Breast epithelium (tissue), 4 donors: ENCODE results near the gene DDIT3. TPM values are rescaled to one million over a fixed set of nuclear protein-coding genes. Genes with fewer than 3 reads are reported as not detected.
"Not testable (repeated sequence)": the region's sequence is repeated elsewhere in the genome, so short reads cannot be mapped to it uniquely, and the experiment has no call there.

ENCODE experiments used
- DNase-seq, 2 donors: peaks; one replicate each; pipeline ENCODE4 v3.0.0-alpha.2; 2019; ENCODE audit warnings: low spot score in 2 of 2
- H3K27ac ChIP-seq, 2 donors: fragments of 200-600 bp; sonication (generic) in 1 of 2; one replicate each; pipeline ENCODE4 v1.5.1; 2016 to 2019; ENCODE audit warnings: mild to moderate bottlenecking in 1 of 2
- H3K27me3 ChIP-seq, 2 donors: fragments of 200-600 bp; sonication (generic) in 1 of 2; one replicate each; pipeline versions ENCODE4 v1.5.1 to v1.6.0; 2017 to 2019; ENCODE audit warnings: control low read depth in 1 of 2, mild to moderate bottlenecking in 1 of 2
- H3K36me3 ChIP-seq: fragments of 200-600 bp; one replicate; pipeline ENCODE4 v1.5.1; 2019
- H3K4me1 ChIP-seq, 2 donors: fragments of 200-600 bp; sonication (generic); one replicate each; pipeline ENCODE4 v1.5.1; 2016 to 2019; ENCODE audit warnings: control low read depth in 1 of 2
- H3K4me3 ChIP-seq, 3 donors: fragments of 200-600 bp; sonication (generic); 1 replicate in 2 of 3; 2 replicates in 1 of 3; pipeline ENCODE4 v1.5.1; 2016 to 2019; ENCODE audit warnings: mild to moderate bottlenecking in 3 of 3, moderate library complexity in 2 of 3
- H3K9me3 ChIP-seq, 2 donors: fragments of 200-600 bp; sonication (generic) in 1 of 2; one replicate each; pipeline ENCODE4 v1.5.1; 2016 to 2019; ENCODE audit warnings: control low read depth in 1 of 2
- CTCF ChIP-seq, 3 donors: fragments of 450-650 bp; IDR thresholded peaks; one replicate each; pipeline ENCODE4 v1.5.1; 2016 to 2017; ENCODE audit warnings: antibody characterized with exemption in 3 of 3, mild to moderate bottlenecking in 3 of 3, moderate library complexity in 3 of 3
- POLR2A ChIP-seq: fragments of 450-650 bp; IDR thresholded peaks from one replicate; pipeline ENCODE4 v1.6.1; 2016; ENCODE audit warnings: antibody characterized with exemption, mild to moderate bottlenecking, moderate library complexity
- POLR2AphosphoS5 ChIP-seq, 3 donors: sonication (generic); formaldehyde crosslinking; IDR thresholded peaks; one replicate each; pipeline ENCODE4 v1.6.1; 2017; ENCODE audit warnings: antibody characterized with exemption in 3 of 3
- intact Hi-C: fragments of 100-400 bp; cut with DNase I; formaldehyde crosslinking; loops from one replicate; pipeline ENCODE4 v1.15.1; 2023; ENCODE audit warnings: low total_unique reads
- total RNA-seq, 3 donors: library from RNA; depleted of rRNA; stranded (reverse); fragments of >200 nt; gene quantifications; one replicate each; pipeline ENCODE4 v1.1.0, GENCODE V29; 2016

DDIT3 gene, protein sequence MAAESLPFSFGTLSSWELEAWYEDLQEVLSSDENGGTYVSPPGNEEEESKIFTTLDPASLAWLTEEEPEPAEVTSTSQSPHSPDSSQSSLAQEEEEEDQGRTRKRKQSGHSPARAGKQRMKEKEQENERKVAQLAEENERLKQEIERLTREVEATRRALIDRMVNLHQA
- total RNA-seq, result 10 to 100 TPM; 39.0 to 58.4 (median 51.2) TPM

DNA sequence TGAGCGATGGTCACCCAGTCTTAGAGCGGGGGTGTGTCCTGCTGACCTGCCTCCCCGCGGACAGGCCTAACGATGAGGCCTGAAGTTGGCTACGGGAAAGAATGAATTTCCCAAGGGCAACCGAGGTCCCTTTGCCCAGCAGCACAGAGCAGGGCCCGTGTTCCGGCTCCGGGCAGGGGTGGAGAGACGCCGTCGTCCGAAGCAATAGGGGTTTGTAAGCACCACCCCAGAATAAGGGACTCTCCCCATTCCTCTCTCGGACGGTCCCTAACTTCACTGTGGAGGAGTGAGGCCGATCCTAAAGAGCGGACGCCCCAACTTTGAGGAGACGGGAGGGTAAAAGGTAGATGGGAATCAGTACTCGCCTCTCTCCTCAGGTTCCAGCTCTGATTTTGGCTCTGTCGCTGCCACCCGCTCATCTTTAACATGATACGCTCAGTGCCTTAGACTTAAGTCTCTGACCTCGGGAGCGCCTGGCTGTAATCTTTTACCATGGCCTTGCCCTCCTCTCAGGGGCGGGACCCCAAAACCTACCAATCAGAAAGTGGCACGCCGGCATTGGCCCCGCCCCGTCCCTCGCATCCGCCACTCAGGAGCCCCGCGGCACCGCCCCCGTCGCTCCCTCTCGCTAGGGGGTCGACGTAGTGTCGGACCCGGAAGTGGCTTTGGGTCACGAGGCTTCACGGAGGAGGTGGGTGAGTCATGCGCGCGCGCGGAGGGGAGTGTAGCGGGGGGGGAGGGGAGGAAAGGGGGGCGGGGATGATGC lies at the start of gene DDIT3:
DDIT3 (minus strand) TSS at position 462 of the 766 bp plus-strand sequence. CDS start 3,108 bp downstream, outside the sequence.
- TF ChIP-seq CTCF (IDR thresholded peaks at IDR 0.05) (no peak), POLR2A (peak; percentile 98), POLR2AphosphoS5 (IDR thresholded peaks at IDR 0.05) (peak; percentile 99 to 100 (median 99))
- peak; percentile 100 for DNase-seq
- no peaks in the 10 kb centered on the region for H3K9me3 ChIP-seq
- H3K27ac ChIP-seq, result peak within 1 kb of the TSS; percentile 99 to 100
- peaks cover 13 to 41% of the 10 kb centered on the region in 2 donors for H3K4me1 ChIP-seq
- H3K4me3 ChIP-seq, result peak within 1 kb of the TSS; percentile 84 to 97 (median 93)
- no peaks in the 10 kb centered on the region for H3K27me3 ChIP-seq
- peaks cover under 1% of the 10 kb centered on the region for H3K36me3 ChIP-seq
- intact Hi-C loops, result loop anchor here (5.0 kb wide), 1 partner anchor 433 kb away; the partner anchor contains the start of gene NAB2

- H3K36me3 ChIP-seq, result no peaks in the 10 kb centered on the region
- intact Hi-C loops, result no loop called here
- H3K9me3 ChIP-seq, result no peaks in the 10 kb centered on the region
- TF ChIP-seq POLR2AphosphoS5 (IDR thresholded peaks at IDR 0.05) (no peak), POLR2A (no peak), CTCF (IDR thresholded peaks at IDR 0.05) (no peak)
- no peak overlapping the region for H3K4me3 ChIP-seq
- no peak for DNase-seq
- no peaks in the 10 kb centered on the region for H3K4me1 ChIP-seq
- H3K27ac ChIP-seq, result no peak overlapping the region
- no peaks in the 10 kb centered on the region for H3K27me3 ChIP-seq
These were observed 49.5 kb upstream of the DDIT3 start for GRCh38 chr12:57569858-57570257.

GRCh38 chr12:57568838-57569237 lies 48.5 kb upstream of the DDIT3 start:
- no peaks in the 10 kb centered on the region for H3K36me3 ChIP-seq
- no peaks in the 10 kb centered on the region for H3K9me3 ChIP-seq
- H3K27ac ChIP-seq, result no peak overlapping the region
- no peak for DNase-seq
- intact Hi-C loops, result no loop called here
- H3K27me3 ChIP-seq, result no peaks in the 10 kb centered on the region
- no peak overlapping the region for H3K4me3 ChIP-seq
- TF ChIP-seq POLR2AphosphoS5 (IDR thresholded peaks at IDR 0.05) (no peak), CTCF (IDR thresholded peaks at IDR 0.05) (no peak), POLR2A (no peak)
- H3K4me1 ChIP-seq, result no peaks in the 10 kb centered on the region

- no peak overlapping the region for H3K4me3 ChIP-seq
- H3K9me3 ChIP-seq, result no peaks in the 10 kb centered on the region
- H3K36me3 ChIP-seq, result no peaks in the 10 kb centered on the region
- H3K27ac ChIP-seq, result no peak overlapping the region
- intact Hi-C loops, result no loop called here
- no peaks in the 10 kb centered on the region for H3K27me3 ChIP-seq
- H3K4me1 ChIP-seq, result no peaks in the 10 kb centered on the region
- no peak for TF ChIP-seq POLR2A
- no peak for TF ChIP-seq POLR2AphosphoS5 (IDR thresholded peaks at IDR 0.05)
- no peak for TF ChIP-seq CTCF (IDR thresholded peaks at IDR 0.05)
- DNase-seq, result no peak
These were observed 43.9 kb upstream of the DDIT3 start for GRCh38 chr12:57564178-57564740.

GRCh38 chr12:57563358-57563757 lies 43.0 kb upstream of the DDIT3 start:
- Histone ChIP-seq H3K27ac (no peak overlapping the region), H3K4me1 (no peaks in the 10 kb centered on the region), H3K4me3 (no peak overlapping the region), H3K27me3 (no peaks in the 10 kb centered on the region), H3K9me3 (no peaks in the 10 kb centered on the region), H3K36me3 (no peaks in the 10 kb centered on the region)
- no peak for DNase-seq
- TF ChIP-seq POLR2AphosphoS5 (IDR thresholded peaks at IDR 0.05) (no peak), CTCF (IDR thresholded peaks at IDR 0.05) (no peak), POLR2A (no peak)
- intact Hi-C loops, result no loop called here

DNA sequence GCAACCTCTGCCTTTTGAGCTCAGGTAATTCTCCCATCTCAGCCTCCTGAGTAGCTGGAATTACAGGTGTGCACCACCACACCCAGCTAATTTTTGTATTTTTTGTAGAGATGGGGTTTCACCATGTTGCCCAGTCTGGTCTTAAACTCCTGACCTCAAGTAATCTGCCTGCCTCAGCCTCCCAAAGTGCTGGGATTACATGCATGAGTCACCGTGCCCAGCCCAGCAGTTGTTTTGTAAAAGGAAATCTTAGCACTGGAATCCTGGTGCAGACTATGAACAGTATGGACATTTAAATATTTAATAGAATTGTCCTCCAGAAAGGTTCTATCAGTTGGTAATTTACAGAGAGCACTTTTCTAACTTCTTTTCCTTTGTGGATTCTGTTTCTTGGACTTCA lies 40.8 kb upstream of the DDIT3 start:
- H3K9me3 ChIP-seq, DNase-seq, H3K4me3 ChIP-seq, H3K27me3 ChIP-seq, H3K36me3 ChIP-seq, H3K27ac ChIP-seq, H3K4me1 ChIP-seq, intact Hi-C loops: not testable (repeated sequence)
